ENCODE data around the gene SPIN2B. TPM values are rescaled to one million over a fixed set of nuclear protein-coding genes. Genes with fewer than 3 reads are reported as not detected.

SPIN2B gene
- total and polyA plus RNA-seq, 2 of the 4 experiments (the other 2 are of a cell fraction) = 3.0 to 9.3 TPM

DNA sequence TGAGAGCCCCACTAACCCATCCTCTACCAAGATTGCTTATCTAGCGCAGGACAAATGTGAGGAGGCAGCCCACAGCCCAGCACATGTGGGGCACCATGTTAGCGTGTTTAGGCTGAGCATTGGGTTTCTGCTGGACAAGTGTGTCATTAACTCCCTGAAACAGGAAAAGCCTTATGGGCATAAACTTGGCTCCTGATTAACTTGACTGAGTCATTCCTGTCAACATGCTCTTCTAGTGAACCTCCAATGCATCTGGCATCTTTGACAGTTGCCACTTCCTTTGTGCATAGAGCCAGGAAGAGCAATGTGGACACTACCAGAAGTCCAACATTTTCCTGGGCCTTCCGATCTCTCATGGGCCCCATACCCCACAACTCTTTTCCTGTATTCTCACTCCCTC is 13.4 kb upstream of the SPIN2B start:
- no peak for TF ChIP-seq NFE2L2 (IDR thresholded peaks at IDR 0.05; ENCODE audit: low read depth, low read length)
- TF ChIP-seq, protein P1, sequence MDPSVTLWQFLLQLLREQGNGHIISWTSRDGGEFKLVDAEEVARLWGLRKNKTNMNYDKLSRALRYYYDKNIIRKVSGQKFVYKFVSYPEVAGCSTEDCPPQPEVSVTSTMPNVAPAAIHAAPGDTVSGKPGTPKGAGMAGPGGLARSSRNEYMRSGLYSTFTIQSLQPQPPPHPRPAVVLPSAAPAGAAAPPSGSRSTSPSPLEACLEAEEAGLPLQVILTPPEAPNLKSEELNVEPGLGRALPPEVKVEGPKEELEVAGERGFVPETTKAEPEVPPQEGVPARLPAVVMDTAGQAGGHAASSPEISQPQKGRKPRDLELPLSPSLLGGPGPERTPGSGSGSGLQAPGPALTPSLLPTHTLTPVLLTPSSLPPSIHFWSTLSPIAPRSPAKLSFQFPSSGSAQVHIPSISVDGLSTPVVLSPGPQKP (IDR thresholded peaks at IDR 0.05; ENCODE audit: borderline replicate concordance, low read depth, low read length) = no peak
- CTCF ChIA-PET = no interaction called here
- 100% methylated on average over 1 of the region's 3 CpGs; no CpG with 5 or more reads in 1 of the 2 experiments for WGBS, 2 experiments (ENCODE audit: extremely low coverage in 2 of 2, insufficient read length in 1 of 2)
- Histone ChIP-seq H2AK9ac (replicated peaks; ENCODE audit: low read depth, low read length, poor library complexity) (no peak overlapping the region), H4K91ac (ENCODE audit: insufficient read depth, low read depth, low read length) (no peak overlapping the region), H3K9ac (ENCODE audit: low read depth, low read length) (no peak overlapping the region), H3K9me1 (ENCODE audit: insufficient read depth, low read length) (no peaks in the 10 kb centered on the region), H3K4me3 (ENCODE audit: insufficient read depth, low read depth, low read length) (no peak overlapping the region), H4K20me1 (ENCODE audit: insufficient read depth, low read length) (no peaks in the 10 kb centered on the region), H3K4me2 (ENCODE audit: low read depth, low read length) (no peak overlapping the region), H4K5ac (ENCODE audit: low read depth, low read length) (no peak overlapping the region), H3K23ac (ENCODE audit: low read depth, low read length) (no peak overlapping the region), H2BK120ac (ENCODE audit: low read depth, low read length) (no peak overlapping the region), H4K8ac (ENCODE audit: low read depth in 2 of 2, low read length in 2 of 2) (no peak overlapping the region), H2AFZ (replicated peaks; ENCODE audit: low read length, poor library complexity) (no peak overlapping the region), H3K4ac (ENCODE audit: low read depth, low read length) (no peak overlapping the region), H3K36me3 (ENCODE audit: control insufficient read depth, insufficient read depth, low read length) (no peaks in the 10 kb centered on the region), H2AK5ac (ENCODE audit: low read depth, low read length) (no peak overlapping the region), H2BK20ac (ENCODE audit: low read depth, low read length) (no peak overlapping the region), H3K18ac (ENCODE audit: low read depth, low read length) (no peak overlapping the region), H3K9me3 (ENCODE audit: control insufficient read depth, insufficient read depth, low read length) (no peaks in the 10 kb centered on the region), H2BK15ac (ENCODE audit: low read depth, low read length) (no peak overlapping the region), H3K27ac (ENCODE audit: insufficient read depth, low read length) (no peak overlapping the region), H3K79me1 (ENCODE audit: low read depth in 1 of 2, low read length in 2 of 2) (no peaks in the 10 kb centered on the region), H3K56ac (ENCODE audit: extremely low read depth, insufficient read depth, low read length) (no peak overlapping the region), H2BK5ac (ENCODE audit: low read depth, low read length, poor library complexity, severe bottlenecking) (no peak overlapping the region), H3K27me3 (ENCODE audit: control insufficient read depth, insufficient read depth, low read length) (no peaks in the 10 kb centered on the region), H3K4me1 (ENCODE audit: control insufficient read depth, insufficient read depth, low read length) (no peaks in the 10 kb centered on the region), H3K14ac (replicated peaks; ENCODE audit: low read depth, low read length) (no peak overlapping the region)
- in situ Hi-C loops (cut with MboI; ENCODE audit: low sequenced_read_pairs) (loop anchor here (25.0 kb wide), 1 partner anchor 778 kb away; the partner anchor contains the start of gene ZXDA), intact Hi-C loops (cut with micrococcal nuclease) (no loop called here), dilution Hi-C loops (cut with HindIII; ENCODE audit: low sequenced_read_pairs, unreplicated experiment) (no loop called here)
- no TSS peak for BruUV-seq (replicated peaks)
- DNase-seq (no peak), ATAC-seq (ENCODE audit: low read depth) (no peak)
- POLR2A ChIA-PET (ENCODE audit: unreplicated experiment) = no interaction called here

Data from IMR-90 (cell line).